HG02884 (cell line): ENCODE measurements around the gene TRABD2A.

Experiments used
- ATAC-seq: cut with Tn5 transposase; IDR thresholded peaks from one replicate; pipeline ENCODE4 v1.9.1; 2021; ENCODE audit warnings: mild to moderate bottlenecking, moderate library complexity; ENCODE audit not compliant: unreplicated experiment

TRABD2A gene

GRCh38 chr2:84854850-84855249 lies 26.0 kb downstream of the TRABD2A start:
- ATAC-seq = no peak

DNA sequence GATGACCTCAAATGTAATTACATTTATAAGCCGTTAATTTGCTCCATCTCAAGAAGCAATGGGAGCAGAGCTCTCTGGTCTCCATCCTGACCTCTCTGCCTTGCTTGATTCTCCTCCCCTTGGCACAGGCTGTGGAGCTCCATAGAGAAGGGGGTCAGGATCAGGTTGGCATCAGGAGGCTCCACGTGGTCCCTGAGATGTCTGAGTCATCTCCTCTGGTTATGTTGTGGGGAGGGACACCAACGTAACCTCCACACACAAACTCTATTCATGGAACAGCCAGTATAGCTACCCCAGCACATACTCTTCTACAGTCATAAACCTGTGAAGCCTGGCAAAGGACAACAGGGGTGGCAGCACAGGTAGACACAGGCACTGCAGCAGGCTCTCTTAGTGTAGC lies 29.0 kb downstream of the TRABD2A start:
- ATAC-seq = no peak

GRCh38 chr2:84850471-84850870 lies 30.4 kb downstream of the TRABD2A start:
- ATAC-seq = no peak

GRCh38 chr2:84849271-84849952 lies 31.5 kb downstream of the TRABD2A start:
- ATAC-seq = no peak

GRCh38 chr2:84847326-84848050 lies 33.4 kb downstream of the TRABD2A start:
- ATAC-seq = no peak

DNA sequence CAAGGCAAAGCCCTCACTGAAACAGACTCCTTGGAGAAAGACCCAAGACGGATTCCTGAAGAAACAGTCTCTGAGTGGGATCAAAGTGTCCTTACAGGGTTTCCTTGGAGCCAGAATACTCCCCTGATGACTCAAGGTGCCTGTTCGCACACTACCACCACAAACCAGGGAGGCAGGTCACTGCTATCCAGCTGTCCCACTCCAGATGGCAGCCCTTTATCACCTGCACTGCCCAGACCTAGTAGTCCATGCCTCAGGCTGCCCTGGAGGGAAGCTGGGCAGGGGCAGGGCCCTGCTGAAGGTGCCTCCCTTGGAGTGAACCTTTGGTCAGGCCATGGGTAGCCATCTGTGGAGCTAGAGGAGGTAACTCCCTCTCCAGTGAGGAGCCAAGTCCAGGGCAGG lies 34.1 kb downstream of the TRABD2A start:
- no peak for ATAC-seq

DNA sequence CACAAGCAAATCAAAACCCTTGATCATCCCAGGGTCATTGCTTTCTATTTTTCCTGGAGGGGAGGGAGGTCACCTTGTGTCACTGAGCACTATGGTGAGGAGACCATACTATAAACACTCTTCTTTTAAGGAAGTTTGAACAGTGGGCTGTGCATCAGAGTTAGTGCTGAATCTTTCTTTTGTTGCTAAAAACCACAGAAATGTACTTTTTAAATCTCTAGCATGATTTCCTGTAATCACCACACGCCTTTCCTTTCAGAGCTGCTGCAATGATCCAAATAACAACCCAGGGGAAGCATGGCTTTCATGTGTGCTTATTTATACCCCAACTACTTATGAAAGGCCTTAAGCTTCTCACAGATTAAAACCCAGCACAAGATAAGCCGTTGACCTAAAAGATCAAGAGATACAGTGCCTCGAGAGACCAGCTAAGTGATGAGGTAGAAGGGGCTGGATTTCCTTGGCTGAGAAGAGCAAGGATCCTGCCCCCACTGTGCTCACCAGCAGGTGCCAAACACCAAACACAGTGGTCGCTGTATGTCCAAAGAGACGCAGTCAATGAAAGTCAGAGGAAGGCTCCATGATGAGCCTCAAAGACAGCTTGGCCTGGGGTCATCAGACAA lies 34.7 kb downstream of the TRABD2A start:
- ATAC-seq = no peak

GRCh38 chr2:84844141-84844540 lies 36.7 kb downstream of the TRABD2A start:
- ATAC-seq = no peak

- no peak for ATAC-seq
Measured at GRCh38 chr2:84841577-84841976, 39.3 kb downstream of the TRABD2A start.

DNA sequence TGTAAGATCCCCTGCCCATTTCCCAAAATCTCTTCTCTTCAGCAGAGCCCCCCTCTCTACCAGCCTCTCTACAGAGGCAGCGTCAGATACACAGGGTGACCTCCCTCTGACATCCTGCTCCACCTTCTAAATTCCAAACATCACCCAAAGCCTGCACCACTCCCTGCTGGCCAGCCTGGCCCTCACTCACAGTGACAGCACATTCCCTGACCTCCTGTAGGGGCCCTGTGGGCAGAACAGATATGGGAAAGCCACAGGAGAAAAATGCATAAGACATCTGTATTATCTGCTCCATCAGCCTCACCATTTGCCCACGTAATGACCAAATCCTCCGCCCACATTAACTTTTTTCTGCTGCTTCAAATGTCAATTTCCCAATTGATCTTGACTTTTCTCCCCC lies 40.6 kb downstream of the TRABD2A start:
- no peak for ATAC-seq

GRCh38 chr2:84839851-84840250 lies 41.0 kb downstream of the TRABD2A start:
- ATAC-seq = no peak

DNA sequence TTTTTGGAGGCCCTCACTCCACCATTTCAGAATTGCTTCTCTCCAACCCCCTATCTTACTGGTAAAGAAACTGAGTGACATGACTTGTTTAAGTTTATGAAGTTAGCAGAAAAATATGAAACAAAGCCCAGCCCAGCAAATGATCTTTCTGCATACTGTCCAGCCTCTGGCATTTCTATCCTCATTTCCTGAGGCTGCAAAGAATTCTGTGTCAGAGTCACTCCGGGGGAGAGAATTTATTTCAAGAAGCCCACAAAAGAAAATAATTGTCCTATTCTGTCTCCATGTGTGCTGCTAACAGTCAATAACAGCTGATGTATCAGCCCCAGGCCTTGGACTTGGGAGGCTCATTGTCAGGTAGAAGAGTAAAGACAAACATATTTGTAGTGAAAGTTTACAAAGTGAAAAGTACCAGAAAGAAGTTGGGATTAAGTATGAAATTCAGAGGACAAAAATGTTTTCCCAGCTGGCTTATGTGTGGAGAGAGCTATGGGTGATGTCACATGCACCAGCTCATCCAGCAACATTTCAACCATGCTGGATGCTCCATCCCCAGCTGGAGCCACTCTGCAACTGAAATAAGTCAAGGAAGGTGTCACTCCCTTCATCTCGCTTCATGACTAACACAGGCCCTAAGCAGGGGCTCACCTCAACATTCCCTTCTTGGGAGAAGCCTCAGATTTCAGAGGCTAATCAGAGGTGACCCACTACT lies 42.3 kb downstream of the TRABD2A start:
- no peak for ATAC-seq

DNA sequence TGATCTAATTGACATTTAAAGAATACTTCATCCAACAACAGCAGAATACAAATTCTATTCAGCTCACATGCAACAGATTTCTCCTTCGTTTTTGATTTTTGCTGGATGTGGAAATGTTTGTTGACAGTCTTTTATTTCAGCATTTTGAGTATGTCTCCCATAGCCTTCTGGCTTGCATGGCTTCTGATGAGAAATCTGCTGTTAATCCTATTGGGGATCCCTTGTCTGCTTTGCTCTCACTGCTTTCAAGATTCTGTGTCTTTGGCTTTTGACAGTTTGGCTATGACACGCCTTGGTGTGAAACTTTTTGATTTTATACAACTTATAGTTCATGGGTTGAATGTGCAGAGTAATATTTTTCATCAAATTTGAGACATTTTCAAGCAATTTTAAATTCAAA lies 44.7 kb downstream of the TRABD2A start:
- no peak for ATAC-seq

DNA sequence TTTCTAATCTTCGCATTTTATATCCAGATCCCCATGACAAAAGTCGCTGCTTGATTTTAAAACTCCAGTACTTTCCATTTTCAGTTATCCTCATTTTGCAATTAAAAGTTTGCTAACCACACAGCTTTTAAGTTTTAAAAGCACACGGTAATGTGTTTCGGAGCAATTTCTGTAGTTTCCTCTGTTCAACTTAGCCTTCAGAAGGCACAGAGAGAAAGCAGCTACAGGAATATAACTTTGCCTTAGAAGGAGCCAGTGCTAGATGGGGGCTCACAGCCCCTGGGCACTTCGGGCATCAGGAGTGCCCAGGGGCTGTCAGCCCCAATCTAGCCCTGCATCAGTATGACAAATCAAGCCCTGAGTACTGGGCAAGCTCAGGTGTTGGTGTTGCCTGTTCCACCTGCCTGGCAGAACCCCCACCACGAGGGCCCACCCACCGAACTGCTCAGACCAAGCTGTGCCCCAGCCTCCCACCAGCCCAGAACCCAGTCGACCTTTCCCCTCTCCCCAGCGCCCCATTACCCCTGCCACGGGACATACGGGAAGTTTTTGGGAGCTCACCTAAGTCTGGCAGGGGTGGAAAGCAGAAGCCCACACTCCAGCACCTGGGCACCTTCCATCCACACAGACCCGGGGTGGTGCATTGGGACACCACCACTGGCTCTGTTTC lies 47.3 kb downstream of the TRABD2A start:
- no peak for ATAC-seq

GRCh38 chr2:84832772-84833461 lies 48.0 kb downstream of the TRABD2A start:
- ATAC-seq = peak; percentile 84

DNA sequence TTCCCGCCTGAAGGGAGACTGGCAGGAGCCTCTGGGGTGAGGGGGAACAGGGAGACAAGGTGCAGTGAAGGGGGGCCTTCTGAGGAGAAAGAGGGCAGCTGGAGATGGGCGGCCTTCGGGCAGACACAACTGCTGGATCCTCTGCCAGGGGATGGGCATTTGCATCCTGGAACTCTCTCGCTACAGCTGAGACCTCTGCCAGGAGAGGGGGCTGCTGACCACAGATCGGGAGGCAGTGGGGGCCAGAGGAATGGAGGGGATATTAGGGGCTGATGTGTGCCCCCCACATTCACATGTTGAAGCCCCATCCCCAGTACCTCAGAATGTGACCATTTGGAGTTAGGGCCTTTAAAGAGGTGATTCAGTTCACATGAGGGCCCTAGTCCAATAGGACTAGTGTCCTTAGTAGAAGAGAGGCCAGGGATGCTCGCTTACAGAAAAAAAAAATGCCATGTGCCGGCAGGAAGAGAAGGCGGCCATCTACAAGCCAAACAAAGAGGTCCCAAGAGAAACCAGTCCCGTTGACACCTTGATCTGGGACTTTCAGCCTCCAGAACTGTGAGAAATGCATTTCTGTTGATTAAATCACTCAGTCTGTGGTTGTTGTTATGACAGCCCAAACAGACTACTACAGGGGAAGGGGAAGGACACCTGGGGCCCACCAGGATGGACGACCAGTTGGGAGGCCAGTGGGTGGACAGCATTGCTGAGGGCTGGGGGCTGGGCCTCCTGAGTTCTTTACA lies 50.0 kb downstream of the TRABD2A start:
- no peak for ATAC-seq

DNA sequence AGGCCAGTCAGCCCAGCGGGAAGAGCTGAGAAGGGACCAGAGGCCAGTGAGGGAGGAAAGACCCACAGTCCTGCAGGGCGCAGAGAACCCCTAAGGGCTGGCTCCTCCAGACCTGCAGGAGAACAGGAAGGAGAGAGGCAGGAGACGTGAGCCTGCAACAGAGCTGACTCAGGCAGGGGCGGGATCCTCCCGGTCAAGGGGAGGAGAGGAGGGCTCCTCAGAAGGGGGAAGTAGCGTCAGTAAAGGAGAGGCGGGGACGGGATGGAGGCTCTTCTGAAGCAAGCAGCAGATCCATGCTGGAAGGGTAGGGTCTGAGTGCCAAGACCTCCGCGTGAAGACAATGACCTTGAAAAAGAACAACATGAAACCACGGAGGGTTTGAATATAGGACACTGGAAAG lies 50.8 kb downstream of the TRABD2A start:
- ATAC-seq = no peak

- no peak for ATAC-seq
Measured at GRCh38 chr2:84829693-84830092, 51.2 kb downstream of the TRABD2A start.

GRCh38 chr2:84827978-84828575 lies 52.8 kb downstream of the TRABD2A start:
- no peak for ATAC-seq
